HL-60 (cell line): Measurements from ENCODE around the gene KCNK18.

Experiments
- CTCF ChIP-seq: IDR thresholded peaks from one replicate; pipeline ENCODE4 v1.5.1; 2011; ENCODE audit warnings: low read length, control low read depth, inconsistent platforms; ENCODE audit not compliant: insufficient read depth
- POLR2AphosphoS5 ChIP-seq: IDR thresholded peaks from 2 replicates; pipeline ENCODE4 v1.6.1; 2012; ENCODE audit warnings: low read depth

- TF ChIP-seq CTCF (no peak), POLR2AphosphoS5 (no peak)
Measured at GRCh38 chr10:117259279-117259678, 62.0 kb downstream of the KCNK18 start.
